ENCODE measurements around the gene SLC26A1.

- TF ChIP-seq CTCF (IDR thresholded peaks at IDR 0.05) (no peak), EP300 (IDR thresholded peaks at IDR 0.05) (no peak)
These were observed 9.5 kb upstream of the SLC26A1 start for GRCh38 chr4:1002631-1003251.

All from tibial nerve (tissue), 4 donors.